Measurements from ENCODE around the gene ICA1.

Gene ICA1

GRCh38 chr7:8277394-8277982 lies 15.5 kb upstream of the ICA1 start:
- H3K9ac ChIP-seq, result no peak overlapping the region
- H3K27ac ChIP-seq, result no peak overlapping the region
- peaks cover 0 to 13% (median 7%) of the 10 kb centered on the region in 10 experiments; a peak in 10 of 20 replicates for H3K4me1 ChIP-seq
- H3K27me3 ChIP-seq, result no peaks in the 10 kb centered on the region
- TF ChIP-seq Cebpa-rat (IDR thresholded peaks at IDR 0.05), result no peak
- H3K4me2 ChIP-seq, result no peak overlapping the region
- H3K9me3 ChIP-seq (replicated peaks in 1 of 11), result no peaks in the 10 kb centered on the region
- no peaks in the 10 kb centered on the region for H4K20me1 ChIP-seq
- no peaks in the 10 kb centered on the region for H3K36me3 ChIP-seq
- no peak overlapping the region for H3K4me3 ChIP-seq

GRCh38 chr7:8274589-8274988 lies 12.6 kb upstream of the ICA1 start:
- Histone ChIP-seq H3K4me3 (no peak overlapping the region), H3K36me3 (no peaks in the 10 kb centered on the region), H3K9me3 (replicated peaks in 1 of 11) (no peaks in the 10 kb centered on the region), H3K27me3 (no peaks in the 10 kb centered on the region), H4K20me1 (no peaks in the 10 kb centered on the region), H3K4me1 (peaks cover 0 to 13% (median 7%) of the 10 kb centered on the region in 10 experiments; a peak in 10 of 20 replicates), H3K27ac (no peak overlapping the region), H3K4me2 (peak overlapping the region in 6 of 11 experiments; percentile 8 to 54 (median 26); a peak in 6 of 22 replicates), H3K9ac (no peak overlapping the region)
- no peak for TF ChIP-seq Cebpa-rat (IDR thresholded peaks at IDR 0.05)

- TF ChIP-seq Cebpa-rat (IDR thresholded peaks at IDR 0.05), result no peak
- peaks cover 0 to 20% (median 9%) of the 10 kb centered on the region in 10 experiments; a peak in 11 of 20 replicates for H3K4me1 ChIP-seq
- H4K20me1 ChIP-seq, result no peaks in the 10 kb centered on the region
- H3K4me2 ChIP-seq, result no peak overlapping the region
- no peaks in the 10 kb centered on the region for H3K36me3 ChIP-seq
- H3K27ac ChIP-seq, result no peak overlapping the region
- no peaks in the 10 kb centered on the region for H3K9me3 ChIP-seq (replicated peaks in 1 of 11)
- no peak overlapping the region for H3K9ac ChIP-seq
- H3K27me3 ChIP-seq, result no peaks in the 10 kb centered on the region
- no peak overlapping the region for H3K4me3 ChIP-seq
These were observed 10.0 kb upstream of the ICA1 start for GRCh38 chr7:8271960-8272359.

GRCh38 chr7:8263048-8263447 lies 1.1 kb upstream of the ICA1 start:
- TF ChIP-seq Cebpa-rat (IDR thresholded peaks at IDR 0.05), result no peak
- Histone ChIP-seq H3K27me3 (peaks cover 9 to 50% (median 38%) of the 10 kb centered on the region in 11 experiments; a peak in 21 of 22 replicates), H3K27ac (no peak overlapping the region), H4K20me1 (no peaks in the 10 kb centered on the region), H3K4me1 (peaks cover 5 to 17% (median 11%) of the 10 kb centered on the region in 10 experiments; a peak in 16 of 20 replicates), H3K9me3 (replicated peaks in 1 of 11) (0 out of 22 replicates have a peak, but pooled peaks cover 0 to 4% (median 0%) of the 10 kb centered on the region in 11 experiments), H3K4me3 (no peak overlapping the region), H3K36me3 (no peaks in the 10 kb centered on the region), H3K9ac (no peak overlapping the region), H3K4me2 (peak overlapping the region in 2 of 11 experiments; percentile 92 to 95; a peak in 2 of 22 replicates)

GRCh38 chr7:8260871-8261694 lies 884 bp downstream of the ICA1 start:
- Histone ChIP-seq H3K36me3 (no peaks in the 10 kb centered on the region), H3K9me3 (replicated peaks in 1 of 11) (peaks cover 0 to 9% (median 0%) of the 10 kb centered on the region in 11 experiments; a peak in 3 of 22 replicates), H3K9ac (peak overlapping the region; percentile 29 to 78 (median 69); a peak in 21 of 22 replicates), H4K20me1 (no peaks in the 10 kb centered on the region), H3K4me1 (peaks cover 3 to 17% (median 11%) of the 10 kb centered on the region in 10 experiments; a peak in 13 of 20 replicates), H3K4me3 (peak overlapping the region; percentile 73 to 83 (median 76)), H3K27ac (peak overlapping the region in 6 of 11 experiments; percentile 9 to 66 (median 42); a peak in 8 of 22 replicates), H3K27me3 (peaks cover 9 to 50% (median 38%) of the 10 kb centered on the region in 11 experiments; a peak in 21 of 22 replicates), H3K4me2 (peak overlapping the region; percentile 81 to 95 (median 92))
- TF ChIP-seq Cebpa-rat (IDR thresholded peaks at IDR 0.05), result no peak

- no peak overlapping the region for H3K9ac ChIP-seq
These were observed 2.3 kb downstream of the ICA1 start for GRCh38 chr7:8259586-8260222.

GRCh38 chr7:8258734-8259133 lies 3.2 kb downstream of the ICA1 start:
- Histone ChIP-seq H3K27me3 (peaks cover 9 to 42% (median 35%) of the 10 kb centered on the region in 11 experiments; a peak in 21 of 22 replicates), H3K4me1 (peaks cover 3 to 17% (median 11%) of the 10 kb centered on the region in 10 experiments; a peak in 13 of 20 replicates), H3K27ac (no peak overlapping the region), H4K20me1 (no peaks in the 10 kb centered on the region), H3K9ac (no peak overlapping the region), H3K4me2 (no peak overlapping the region), H3K36me3 (no peaks in the 10 kb centered on the region), H3K9me3 (replicated peaks in 1 of 11) (peaks cover 0 to 17% (median 0%) of the 10 kb centered on the region in 11 experiments; a peak in 5 of 22 replicates), H3K4me3 (no peak overlapping the region)
- TF ChIP-seq Cebpa-rat (IDR thresholded peaks at IDR 0.05), result no peak

More at GRCh38 chr7:8259586-8260222, 2.3 kb downstream of the ICA1 start:
- Histone ChIP-seq H3K4me2 (no peak overlapping the region), H3K27ac (no peak overlapping the region), H3K36me3 (no peaks in the 10 kb centered on the region), H3K4me3 (no peak overlapping the region), H4K20me1 (no peaks in the 10 kb centered on the region), H3K9me3 (replicated peaks in 1 of 11) (peaks cover 0 to 17% (median 0%) of the 10 kb centered on the region in 11 experiments; a peak in 5 of 22 replicates), H3K4me1 (peaks cover 3 to 17% (median 11%) of the 10 kb centered on the region in 10 experiments; a peak in 13 of 20 replicates), H3K27me3 (peaks cover 9 to 50% (median 38%) of the 10 kb centered on the region in 11 experiments; a peak in 21 of 22 replicates)
- no peak for TF ChIP-seq Cebpa-rat (IDR thresholded peaks at IDR 0.05)

GRCh38 chr7:8258166-8258565 lies 3.8 kb downstream of the ICA1 start:
- no peak overlapping the region for H3K27ac ChIP-seq
- no peak for TF ChIP-seq Cebpa-rat (IDR thresholded peaks at IDR 0.05)
- no peaks in the 10 kb centered on the region for H4K20me1 ChIP-seq
- no peak overlapping the region for H3K4me3 ChIP-seq
- H3K9ac ChIP-seq, result no peak overlapping the region
- no peak overlapping the region for H3K4me2 ChIP-seq
- peaks cover 3 to 17% (median 11%) of the 10 kb centered on the region in 10 experiments; a peak in 13 of 20 replicates for H3K4me1 ChIP-seq
- H3K9me3 ChIP-seq (replicated peaks in 1 of 11), result peaks cover 0 to 17% (median 0%) of the 10 kb centered on the region in 11 experiments; a peak in 5 of 22 replicates
- no peaks in the 10 kb centered on the region for H3K36me3 ChIP-seq
- H3K27me3 ChIP-seq, result peaks cover 9 to 37% (median 29%) of the 10 kb centered on the region in 11 experiments; a peak in 21 of 22 replicates
